Inferior parietal cortex (tissue), 1 donor: ENCODE results near the gene RPL39L.
"Not testable (repeated sequence)": the region's sequence is repeated elsewhere in the genome, so short reads cannot be mapped to it uniquely, and the experiment has no call there.

ENCODE experiments used
- DNase-seq: peaks from one replicate; pipeline ENCODE4 v3.0.0-alpha.2; 2016; ENCODE audit errors: extremely low spot score

The RPL39L gene

DNA sequence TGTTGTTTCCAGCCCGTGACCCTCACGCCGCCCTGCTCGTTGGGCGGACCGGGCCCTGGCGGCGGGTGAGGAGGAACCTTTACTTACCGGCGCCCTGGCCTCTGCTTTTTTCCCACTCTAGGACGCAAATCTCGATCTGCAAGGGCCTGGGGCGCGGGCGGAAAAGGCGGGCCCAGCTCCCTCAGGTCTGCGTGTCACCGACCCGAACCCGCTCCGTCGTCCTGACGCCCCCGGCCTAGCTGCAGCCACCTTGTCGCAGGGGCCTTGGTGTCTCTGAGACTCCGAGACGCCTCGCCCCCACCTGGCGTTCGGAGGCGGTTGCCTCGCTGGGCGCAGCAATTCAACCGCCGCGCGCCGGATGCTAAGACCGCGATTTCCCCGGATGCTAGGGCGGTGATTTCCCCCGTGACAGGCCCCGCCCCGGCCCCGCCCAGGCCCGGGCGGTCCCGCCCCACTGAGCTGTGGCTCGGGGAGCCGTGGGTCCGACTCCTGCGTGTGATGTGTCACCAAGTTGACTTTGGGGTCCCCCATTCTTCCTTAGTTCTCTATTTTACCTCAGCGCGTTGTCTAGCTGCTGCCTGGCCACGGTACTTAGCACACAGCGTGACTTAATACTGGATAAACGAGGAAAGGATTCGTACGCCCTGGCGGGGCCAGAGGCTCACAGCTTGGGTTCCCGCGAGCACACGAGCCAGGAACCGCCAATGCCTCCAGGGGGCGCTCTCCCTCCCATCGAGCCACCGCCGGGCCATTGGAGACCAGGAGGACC is at the start of gene RPL39L:
Gene RPL39L (minus strand): TSS at position 371 of the 769 bp plus-strand sequence. CDS start 18,196 bp downstream, outside the sequence.
- DNase-seq: peak; percentile 86

DNA sequence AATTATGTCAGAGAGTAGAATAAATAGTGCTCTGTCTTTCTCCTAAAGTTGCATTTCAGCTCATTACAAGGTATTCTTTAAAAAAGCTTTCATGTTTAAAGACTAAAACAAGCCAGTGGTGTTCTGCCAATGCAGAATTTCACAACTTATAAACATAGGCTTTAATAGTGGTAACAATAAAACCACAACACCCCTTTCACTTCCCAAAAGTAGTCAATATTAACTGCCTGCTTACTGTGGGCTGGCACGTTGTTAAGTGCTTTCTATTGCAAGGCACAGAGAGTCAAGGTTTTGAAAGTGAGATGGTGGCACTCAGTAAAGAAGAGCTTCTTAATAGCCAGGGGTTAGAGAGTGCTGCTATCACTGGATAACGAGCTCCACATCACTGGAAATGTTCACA is 49.6 kb upstream of the RPL39L start:
- no peak for DNase-seq

DNA sequence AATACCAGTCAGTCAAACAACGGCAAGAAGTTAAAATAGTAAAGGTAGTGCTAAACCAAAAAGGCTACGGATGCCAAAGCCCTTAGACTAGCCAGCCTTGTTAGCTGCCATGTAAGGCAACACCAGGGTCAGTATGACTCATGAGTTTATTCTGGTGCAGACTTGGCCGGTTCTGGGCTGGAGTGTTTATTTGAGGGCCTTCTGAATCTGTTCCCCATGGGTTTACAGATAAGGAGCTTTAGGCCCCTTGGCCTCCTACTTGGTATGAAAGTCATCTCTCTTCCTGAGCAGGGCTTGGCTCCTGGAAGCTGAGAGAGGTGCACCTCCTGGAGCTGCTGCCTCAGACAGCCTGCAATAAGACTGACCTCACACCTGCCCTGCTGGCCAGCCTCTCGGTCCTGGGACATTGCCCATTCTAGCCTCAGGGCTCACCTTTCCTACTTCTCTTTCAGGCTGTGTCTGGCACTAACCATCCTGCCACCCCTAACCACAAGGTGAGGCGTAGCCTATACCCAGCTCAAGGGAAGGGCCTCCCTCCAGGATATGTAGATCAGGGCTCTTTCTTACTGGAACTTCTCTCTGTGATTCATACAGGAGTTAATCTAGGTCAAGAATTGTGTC is 47.6 kb upstream of the RPL39L start:
- DNase-seq: no peak

DNA sequence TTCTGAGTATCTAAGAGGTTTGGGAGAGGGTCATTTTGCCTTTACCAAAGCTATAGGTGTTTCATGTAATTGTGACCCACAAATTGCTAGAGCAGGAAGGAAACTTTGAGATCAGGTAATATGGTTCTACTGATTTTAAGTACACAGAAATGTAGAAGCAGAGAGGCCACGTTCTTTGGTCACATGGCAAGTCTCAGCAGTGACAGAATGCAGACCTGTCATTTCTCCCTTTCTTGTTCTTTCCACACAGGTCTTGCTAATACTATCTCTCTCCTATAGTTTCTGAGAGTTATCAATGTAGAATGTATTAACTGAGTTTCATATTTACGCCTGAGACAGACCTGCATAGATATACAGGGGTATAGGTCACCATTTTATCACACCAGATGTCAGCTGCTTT is 47.1 kb upstream of the RPL39L start:
- no peak for DNase-seq

DNA sequence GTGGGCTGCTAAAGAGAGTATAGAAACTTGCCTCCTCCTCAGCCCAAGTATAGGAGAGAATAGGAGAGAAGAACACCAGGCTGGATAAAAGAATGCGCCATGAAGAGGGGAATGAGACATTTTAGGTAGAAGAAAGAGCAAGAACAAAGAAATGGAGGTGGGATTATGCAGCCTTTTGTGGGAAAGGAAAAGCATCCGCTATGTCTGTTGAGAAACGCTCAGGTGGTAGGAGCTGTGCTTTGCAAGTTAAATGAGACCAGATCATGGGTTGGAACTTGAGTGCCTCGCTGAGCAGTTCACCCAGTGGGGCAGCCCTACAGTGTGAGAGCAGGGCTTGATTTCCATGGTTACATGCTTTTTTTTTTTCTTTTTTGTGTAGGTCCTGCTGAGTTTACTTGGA is 46.5 kb upstream of the RPL39L start:
- DNase-seq: no peak

DNA sequence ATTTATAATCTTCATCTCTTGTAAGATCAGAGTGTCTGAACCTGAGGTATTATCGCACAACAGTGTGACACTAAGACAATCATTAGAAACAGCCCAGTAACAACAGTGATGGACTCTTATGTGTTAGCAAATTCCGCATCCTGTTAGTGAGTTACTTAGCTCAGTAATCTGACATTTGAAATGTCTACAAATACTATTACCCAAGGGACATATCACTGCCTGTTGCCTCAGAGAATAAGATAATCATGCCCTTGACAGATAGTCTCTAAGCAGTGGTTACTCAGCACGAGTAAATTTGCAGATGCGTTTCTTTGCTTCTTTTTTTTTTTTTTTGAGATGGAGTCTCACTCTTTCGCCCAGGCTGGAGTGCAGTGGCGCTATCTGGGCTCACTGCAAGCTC is 44.6 kb upstream of the RPL39L start:
- no peak for DNase-seq

DNA sequence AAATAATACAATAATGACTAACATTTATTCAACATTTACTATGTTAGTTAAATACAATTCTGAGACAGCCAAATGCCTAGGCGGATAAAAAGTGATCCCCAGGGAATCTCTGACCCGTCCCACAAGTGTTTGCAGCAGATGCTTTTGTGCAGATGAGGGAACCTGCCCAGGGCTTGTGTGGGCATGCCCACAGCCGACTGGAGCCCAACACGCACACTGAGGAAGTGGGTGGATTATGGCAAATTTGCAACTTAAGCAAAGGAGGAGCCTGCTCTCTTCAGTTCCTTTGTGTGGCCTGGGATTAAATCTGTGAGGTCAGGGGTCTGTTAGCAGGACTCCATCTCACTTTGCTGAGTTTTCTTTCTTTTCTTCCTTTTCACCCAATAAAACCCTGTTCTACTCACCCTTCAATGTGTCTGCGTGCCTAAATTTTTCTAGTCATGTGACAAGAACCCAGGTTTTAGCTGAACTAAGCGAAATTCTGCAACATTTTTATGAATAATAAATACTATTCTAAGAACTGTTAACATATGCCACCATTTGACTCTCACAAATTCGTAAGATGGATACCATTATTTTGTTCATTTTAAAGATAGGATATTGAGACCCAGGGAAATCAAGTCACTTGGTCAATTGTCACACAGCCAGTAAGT is 44.0 kb upstream of the RPL39L start:
- DNase-seq: no peak

DNA sequence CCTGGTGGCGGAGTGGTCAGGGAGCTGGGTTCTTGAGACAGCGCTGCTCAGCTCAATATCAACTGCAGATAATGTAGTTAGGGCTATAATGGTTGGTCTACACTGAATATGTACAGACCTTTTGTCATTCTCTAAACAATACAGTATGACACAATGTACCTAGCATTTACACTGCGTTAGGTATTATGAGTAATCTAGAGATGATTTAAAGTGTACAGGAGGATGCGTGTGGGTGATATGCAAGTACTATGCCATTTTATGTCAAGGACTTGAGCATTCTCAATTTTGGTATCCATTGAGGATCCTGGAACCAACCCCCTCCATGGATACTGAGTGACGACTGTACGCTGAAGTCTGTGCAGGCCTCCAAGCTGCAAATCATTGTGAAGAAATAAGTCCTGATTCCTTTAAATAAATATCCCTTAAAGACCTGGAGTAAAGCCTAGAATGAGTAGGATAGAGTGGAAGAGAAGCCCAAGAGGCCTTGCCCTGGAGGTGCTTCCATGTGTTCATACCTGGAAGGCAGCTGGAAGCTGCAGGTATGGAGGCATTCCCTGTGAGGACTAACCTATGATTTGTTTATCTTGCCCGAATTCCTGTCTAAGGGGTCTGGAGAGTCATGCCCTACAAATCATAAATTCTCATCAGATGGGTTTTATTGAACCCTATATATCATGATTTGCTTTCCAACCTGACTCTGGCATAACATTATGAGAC is 42.3 kb upstream of the RPL39L start:
- DNase-seq: no peak

DNA sequence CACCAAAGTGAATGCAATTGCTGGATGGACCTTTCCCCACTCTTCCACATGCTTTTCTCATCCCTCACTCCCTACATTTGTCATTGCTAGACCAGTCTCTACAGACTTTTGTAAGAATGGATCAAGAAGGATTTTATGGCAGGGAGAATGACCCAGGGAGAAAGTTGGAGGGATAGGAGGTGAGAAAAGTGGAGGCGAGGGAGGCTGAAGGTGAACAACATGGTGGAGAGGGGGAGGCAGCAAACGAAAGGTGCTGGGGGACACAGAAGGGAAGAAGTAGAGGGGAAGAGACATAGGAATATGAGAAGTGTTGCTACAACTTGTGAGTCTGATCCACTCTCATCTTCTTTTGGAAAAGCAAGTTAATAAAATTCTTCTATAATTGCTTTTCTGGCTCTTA is 33.6 kb upstream of the RPL39L start:
- DNase-seq: no peak

DNA sequence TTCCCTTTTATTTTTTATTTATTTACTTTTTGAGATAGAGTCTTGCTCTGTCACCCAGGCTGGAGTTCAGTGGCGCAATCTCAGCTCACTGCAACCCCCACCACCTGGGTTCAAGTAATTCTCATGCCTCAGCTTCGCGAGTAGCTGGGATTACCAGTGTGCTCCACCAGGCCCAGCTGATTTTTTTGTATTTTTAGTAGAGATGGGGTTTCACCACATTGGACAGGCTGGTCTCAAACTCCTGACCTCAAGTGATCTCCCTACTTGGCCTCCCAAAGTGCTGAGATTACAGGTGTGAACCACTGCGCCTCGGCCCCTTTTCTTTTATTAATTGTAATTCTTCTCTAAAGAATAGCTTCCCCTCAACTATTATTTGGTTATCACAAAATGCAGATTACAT is 31.6 kb upstream of the RPL39L start:
- not testable (repeated sequence) for DNase-seq

DNA sequence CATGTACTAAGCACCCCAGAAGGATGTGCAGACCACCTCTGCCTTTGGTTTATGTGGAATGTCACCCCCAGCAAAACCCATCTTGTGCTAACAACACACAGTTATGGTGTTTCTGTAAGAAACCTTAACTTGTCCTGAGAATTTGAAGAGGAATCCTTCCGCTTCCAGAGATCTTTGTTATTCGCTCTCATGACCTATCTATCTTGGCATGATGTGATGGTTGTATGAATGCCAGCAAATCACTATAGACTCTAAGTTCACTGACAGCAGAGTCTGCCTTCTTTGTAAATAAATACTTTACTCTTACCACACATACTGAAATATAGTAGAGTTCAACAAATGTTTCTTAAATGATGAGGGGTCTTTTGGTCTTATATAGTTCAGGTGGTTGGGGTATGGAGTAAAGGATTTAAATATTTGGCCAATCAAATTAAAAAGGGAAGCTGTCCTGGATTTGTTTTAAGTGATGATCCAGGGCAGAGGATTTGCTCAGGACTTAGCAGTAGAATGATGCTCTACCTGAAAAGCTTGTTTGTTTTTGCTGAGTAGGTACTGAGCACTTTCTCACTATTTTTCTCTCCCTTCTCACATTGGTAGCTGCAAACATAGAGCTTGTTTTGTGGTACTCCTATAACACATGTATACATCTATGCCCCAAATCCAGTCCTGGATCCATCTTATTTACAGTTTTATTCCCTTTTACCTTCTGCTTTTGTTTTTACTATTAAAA is 30.1 kb upstream of the RPL39L start:
- DNase-seq: no peak

DNA sequence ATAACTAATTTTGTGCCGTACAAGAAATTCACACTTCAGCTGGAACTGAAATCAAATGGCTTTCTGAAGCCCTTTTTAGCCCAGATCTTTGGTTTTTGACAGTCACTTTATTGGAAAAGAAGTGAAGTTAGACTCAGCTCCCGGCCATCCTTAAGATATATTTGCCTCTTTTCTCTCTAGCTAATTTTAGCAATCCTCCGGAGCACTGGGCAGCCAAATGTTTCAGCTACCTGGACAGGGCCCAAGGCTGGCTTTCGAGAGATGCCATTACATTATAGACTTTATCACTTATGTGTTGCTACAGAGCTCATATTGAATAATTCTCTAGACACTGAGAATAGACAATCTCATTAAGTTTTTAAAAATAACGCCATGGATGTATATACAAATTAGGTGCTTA is 28.5 kb upstream of the RPL39L start:
- DNase-seq: peak; percentile 6

DNA sequence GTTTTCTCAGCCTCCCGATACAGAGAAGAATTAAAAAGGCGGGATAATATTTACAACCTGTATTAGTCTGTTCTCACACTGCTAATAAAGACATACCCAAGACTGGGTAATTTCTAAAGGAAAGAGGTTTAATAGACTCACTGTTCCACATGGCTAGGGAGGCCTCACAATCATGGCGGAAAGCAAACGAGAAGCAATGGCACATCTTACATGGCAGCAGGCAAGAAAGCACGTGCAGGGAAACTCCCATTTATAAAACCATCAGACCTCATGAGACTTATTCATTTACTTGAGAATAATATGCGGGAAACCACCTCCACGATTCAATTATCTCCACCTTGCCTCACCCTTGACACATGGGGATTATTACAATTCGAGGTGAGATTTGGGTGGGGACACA is 27.5 kb upstream of the RPL39L start:
- DNase-seq: no peak

DNA sequence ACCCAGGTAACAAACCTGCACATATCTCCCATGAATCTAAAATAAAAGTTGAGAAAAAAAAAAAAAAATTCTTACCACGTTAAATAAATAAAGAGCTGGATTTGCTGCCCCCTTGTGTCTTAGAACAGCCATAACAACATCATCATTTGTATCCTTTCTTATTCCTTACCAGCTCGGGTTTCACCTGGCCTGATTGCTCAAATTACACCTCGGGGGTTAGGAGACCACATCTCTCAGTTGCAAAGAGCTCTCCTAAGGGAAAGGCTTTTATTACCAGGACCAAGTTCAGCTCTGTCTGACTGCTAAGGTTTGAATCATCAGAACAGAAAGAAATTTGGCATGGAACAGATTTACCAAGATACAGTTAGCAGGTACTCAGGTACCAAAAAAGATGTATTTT is 25.8 kb upstream of the RPL39L start:
- DNase-seq: peak; percentile 81

DNA sequence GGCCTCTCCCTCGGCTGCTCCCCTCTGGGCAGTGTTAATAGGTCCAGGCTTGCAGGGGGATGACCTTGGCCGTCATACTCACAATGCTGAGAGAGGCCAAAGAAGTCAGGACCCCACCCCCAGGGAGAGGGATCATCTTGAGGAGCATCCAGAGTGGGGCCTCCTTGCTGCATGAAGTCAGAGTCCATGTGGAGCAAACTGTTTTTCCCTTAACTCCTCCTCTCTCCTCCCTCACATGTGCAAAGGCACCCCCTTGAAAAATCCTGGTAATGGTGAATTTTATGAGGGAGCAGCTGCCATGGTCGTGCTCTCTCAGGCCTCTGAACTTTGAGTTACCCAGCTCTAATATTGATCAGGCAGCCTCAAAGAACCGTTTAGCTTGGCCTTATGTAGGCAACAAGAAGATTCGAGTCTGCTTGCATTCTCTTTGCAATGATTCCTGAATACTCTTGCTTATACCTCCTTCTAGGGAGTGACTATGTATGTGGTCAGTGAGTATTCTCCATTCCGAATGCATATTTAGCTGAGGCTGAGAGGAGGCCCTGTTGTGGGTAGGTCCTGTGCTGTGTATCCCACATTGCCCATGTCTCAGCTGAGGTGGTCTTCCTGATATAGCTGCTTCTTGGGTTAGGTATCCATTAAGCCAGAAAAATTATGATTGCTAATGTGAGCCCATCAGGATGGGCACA is 23.1 kb upstream of the RPL39L start:
- DNase-seq: no peak

DNA sequence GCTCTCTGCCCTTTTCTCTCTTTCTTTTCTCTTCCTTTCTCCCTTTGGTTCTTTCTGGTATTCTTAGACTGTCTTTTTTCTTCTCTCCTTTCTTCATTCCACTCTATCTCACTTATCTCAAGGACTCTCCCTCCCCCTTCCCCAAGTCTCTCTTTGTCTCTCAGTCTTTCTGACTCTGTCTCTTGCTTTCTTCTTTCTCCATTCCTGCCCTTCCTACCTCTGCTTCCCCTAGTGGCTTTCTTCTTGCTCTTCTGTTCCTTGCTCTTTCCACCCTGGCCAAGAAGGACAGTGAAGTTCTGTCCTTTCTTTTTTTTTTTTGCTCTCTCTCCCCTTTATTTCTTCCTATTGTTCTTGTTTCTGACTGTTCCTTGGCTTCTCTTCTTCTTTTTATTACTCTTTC is 22.3 kb upstream of the RPL39L start:
- DNase-seq: no peak

DNA sequence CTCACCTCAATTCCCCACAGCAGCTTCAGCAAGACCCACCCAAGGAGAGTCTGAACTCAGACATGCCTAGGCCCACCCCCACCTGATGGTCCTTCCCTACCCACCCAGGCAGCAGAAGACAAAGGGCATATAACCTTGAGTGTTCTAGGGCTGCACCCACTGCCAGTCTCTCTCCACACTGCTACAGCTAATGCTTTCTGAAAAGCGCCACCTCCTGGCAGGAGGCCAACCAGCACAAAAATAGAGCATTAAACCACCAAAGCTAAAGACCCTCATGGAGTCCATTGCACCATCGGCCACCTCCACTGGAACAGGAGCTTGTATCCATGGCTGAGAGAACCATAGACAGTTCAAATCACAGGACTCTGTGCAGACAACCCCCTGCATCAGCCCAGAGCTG is 11.3 kb upstream of the RPL39L start:
- no peak for DNase-seq

DNA sequence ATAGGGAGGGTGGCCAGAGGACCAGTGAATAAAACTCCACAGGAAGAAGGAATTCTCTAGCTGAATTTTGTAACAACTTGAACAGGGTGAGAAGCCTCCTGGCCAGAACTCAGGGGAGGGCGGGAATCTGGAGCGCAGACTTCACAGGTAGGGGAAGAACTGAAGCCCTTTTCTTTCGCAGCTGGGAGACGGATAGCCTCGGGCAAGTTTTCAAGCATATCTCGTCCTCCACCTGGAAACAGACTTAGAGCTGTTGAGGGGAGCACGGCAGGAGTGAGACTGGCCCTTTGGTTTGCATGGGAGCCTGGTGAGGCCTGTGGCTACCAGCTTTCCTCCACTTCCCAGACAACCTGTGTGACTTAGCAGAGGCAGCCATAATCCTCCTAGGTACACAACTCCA is 10.9 kb upstream of the RPL39L start:
- DNase-seq: no peak

DNA sequence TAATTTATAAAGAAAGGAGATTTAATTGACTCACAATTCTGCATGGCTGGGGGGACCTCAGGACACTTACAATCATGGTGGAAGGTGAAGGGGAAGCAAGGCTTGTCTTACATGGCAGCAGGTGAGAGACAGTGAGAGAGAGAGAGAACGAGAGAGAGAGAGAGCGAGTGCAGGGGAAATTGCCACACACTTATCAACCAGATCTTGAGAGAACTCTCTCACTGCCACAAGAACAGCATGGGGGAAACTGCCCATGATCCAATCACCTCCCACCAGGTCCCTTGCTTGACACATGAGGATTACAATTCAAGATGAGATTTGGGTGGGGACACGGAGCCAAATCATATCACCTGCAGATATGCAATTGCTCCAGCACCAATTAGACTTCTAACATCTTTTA is 7.1 kb upstream of the RPL39L start:
- no peak for DNase-seq

DNA sequence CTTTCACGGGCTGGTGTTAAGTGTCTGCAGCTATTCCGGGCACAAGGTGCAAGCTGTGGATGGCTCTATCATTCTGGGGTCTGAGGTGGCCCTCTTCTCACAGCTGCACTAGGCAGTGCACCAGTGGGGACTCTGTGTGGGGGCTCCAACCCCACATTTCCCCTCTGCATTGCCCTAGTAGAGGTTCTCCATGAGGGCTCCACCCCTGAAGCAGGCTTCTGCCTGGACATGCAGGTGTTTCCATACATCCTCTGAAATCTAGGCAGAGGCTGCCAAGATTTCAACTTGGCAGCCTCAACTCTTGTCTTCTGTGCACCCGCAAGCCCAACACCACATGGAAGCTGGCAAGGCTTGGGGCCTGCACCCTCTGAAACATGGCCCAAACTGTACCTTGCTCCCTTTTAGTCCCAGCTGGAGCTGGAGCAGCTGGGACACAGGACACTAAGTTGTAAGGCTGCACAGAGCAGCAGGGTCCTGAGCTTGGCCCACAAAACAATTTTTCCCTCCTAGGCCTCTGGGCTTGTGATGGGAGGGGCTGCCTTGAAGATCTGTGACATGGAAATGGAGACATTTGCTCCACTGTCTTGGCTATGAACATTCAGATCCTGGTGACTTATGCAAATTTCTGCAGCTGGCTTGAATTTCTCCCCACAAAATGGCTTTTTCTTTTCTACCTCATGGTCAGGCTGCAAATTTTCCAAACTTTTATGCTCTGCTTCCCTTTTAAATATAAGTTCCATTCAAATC is 6.0 kb upstream of the RPL39L start:
- DNase-seq: no peak

DNA sequence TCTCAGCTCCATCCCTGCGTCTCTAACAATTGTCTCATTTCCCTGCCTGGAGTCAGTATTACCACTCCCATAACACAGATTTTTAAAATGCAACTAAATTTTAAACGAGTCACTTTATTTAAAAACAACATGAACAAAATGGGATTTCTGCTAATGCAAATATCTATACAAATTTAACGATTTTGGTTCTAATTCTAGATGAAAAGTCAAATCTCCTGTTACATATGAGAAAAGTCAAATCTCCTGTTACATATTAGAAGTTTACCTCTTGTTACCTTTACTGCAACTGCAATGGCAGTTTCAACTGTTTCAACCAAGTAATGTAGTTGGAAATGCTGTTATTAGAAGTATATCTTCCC is 578 bp upstream of the RPL39L start:
- no peak for DNase-seq
